Measurements from ENCODE around the gene GRB10.
"Not testable (repeated sequence)": the region's sequence is repeated elsewhere in the genome, so short reads cannot be mapped to it uniquely, and the experiment has no call there.

GRB10 gene

GRCh38 chr7:50743016-50743415 lies 39.7 kb downstream of the GRB10 start:
- no peak for DNase-seq (ENCODE audit: low read depth)

DNA sequence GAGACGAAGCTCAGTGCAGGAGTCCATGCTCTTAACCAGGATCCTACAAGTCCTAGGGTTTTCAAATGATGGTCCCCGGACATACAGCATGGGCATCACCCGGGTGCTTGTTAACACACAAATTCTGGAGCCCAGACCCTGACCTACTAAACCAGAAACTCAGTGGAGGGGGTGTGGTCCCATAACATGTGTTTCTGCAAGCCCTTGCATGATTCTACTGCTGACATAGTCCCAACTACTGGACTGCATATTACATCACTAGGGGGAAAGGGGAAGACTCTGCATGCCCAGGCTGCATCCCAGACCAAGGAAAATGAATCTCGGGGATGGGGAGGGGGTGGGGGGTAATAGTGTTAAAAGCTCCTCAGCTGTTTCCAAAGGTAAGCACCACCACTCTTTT lies 40.3 kb downstream of the GRB10 start:
- DNase-seq (ENCODE audit: low read depth), result no peak

GRCh38 chr7:50739744-50740435 lies 42.8 kb downstream of the GRB10 start:
- no peak for DNase-seq (ENCODE audit: low read depth)

GRCh38 chr7:50738932-50739331 lies 43.8 kb downstream of the GRB10 start:
- no peak for DNase-seq (ENCODE audit: low read depth)

DNA sequence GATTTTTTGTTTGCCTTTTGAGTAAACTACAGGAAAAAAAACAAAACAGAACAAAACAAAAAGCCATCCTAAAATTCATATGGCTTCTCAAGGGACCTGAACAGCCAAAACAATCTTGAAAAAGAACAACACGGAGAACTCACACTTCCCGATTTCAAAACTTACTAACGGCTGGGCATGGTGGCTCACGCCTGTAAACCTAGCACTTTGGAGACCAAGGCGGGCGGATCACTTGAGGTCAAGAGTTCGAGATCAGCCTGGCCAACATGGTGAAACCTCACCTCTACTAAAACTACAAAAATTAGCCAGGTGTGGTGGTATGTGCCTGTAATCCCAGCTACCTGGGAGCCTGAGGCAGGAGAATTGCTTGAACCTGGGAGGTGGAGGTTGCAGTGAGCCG lies 46.9 kb downstream of the GRB10 start:
- DNase-seq (ENCODE audit: low read depth), result not testable (repeated sequence)

DNA sequence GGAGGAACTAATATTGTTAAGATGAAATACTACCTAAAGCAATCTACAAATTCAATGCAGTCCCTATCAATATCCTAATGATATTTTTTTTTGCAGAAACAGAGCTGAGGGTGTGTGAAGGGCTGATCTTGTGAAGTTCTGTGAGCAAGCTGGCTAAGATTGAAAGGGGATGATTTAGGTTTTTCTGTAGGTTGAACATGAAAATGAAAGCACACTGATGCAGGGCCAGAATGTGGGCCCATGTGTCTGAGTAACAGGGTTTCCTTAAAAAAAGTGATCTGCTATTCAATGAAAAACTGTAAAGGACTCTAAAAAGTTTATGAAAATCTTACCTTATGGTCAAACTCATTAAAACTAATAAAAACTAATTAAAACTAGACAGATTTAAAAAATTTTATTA lies 47.4 kb downstream of the GRB10 start:
- no peak for DNase-seq (ENCODE audit: low read depth)

GRCh38 chr7:50734246-50734645 lies 48.5 kb downstream of the GRB10 start:
- DNase-seq (ENCODE audit: low read depth), result no peak

- no peak for DNase-seq (ENCODE audit: low read depth)
Observed at GRCh38 chr7:50733552-50733951, 49.1 kb downstream of the GRB10 start.

- no peak for DNase-seq (ENCODE audit: low read depth)
Observed at GRCh38 chr7:50731703-50732582, 50.8 kb downstream of the GRB10 start.

DNA sequence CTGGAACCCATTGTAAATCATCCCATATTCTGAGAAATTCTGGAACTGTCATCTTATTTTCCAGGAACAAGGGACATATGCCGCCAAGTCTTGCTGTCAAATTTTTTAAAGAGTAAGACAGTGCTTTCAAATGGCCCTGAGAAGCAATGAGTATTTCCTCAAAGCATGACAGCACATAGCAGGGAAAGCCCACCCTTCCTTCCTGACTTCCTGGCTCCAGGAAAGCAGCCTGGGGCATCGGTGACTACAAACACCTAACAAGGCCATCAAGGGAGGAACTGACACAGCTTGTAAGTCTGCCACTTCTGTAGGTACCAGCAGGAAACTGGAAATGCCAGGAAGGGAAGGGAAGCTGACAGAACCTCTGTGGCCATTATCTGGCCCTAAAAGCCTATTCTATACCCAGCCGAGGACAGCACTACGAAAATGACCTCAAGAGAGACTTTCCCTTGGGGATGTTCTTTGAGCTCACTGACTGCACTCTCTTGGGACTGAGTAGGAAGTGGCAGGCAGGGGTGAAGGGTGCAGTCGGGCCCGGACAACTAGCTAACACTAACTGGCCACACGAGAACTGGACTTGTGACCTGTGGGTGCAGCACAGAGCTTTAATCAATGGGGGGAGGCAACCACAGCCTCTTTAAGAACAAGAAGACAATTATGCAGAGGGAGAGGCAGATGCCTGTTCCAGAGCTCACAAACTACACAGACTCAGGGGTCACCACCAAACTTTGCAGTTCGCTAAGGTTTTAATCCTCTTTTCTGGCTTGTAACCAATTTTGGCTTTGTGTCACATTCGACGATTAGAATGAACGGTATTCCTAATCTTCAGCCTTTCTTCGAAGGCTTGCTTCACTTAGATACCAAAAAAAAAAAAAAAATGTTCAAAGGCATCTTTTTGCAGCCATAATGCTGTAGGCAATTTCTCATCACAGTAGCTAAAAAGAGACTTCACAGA lies 52.0 kb downstream of the GRB10 start:
- DNase-seq (ENCODE audit: low read depth), result no peak

- DNase-seq (ENCODE audit: low read depth), result no peak
Observed at GRCh38 chr7:50729962-50730361, 52.7 kb downstream of the GRB10 start.

DNA sequence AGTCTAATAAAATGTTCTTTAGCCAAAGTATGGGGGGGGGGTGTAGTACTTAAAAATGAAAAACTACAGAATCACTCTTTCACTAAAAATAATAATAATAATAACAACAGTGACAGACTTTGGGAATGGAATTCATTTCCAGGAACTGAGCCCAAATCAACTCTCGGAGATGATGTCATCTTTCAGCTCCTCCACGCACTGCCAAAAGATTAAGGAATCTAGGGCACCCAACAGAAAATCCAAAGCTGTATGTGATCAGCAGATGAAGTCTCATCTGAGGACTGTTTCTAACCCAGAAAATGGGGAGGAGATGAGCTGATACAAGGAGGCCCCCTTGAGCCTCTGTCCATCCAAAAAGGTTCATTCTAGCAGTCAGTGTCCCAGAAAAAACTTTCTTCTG lies 54.5 kb downstream of the GRB10 start:
- no peak for DNase-seq (ENCODE audit: low read depth)

- no peak for DNase-seq (ENCODE audit: low read depth)
Observed at GRCh38 chr7:50727711-50728110, 55.0 kb downstream of the GRB10 start.

- no peak for DNase-seq (ENCODE audit: low read depth)
Observed at GRCh38 chr7:50727072-50727471, 55.6 kb downstream of the GRB10 start.

DNA sequence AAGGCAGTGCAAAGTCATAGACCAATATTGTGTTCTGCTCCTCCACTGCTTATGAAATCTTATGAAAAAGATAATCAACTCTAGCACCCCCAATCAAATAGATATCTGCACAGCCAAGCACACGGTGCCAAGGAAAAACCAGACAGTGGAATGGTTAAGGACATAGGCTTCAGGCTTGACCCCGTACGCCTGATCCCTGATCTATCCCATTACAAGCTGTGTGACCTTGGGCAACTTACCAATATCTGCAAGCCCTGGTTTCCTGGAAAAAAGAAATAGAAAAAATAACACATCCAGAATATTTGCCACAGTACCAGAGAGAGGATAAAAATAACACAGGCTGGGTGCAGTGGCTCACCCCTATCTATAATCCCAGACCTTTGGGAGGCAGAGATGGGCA lies 56.9 kb downstream of the GRB10 start:
- no peak for DNase-seq (ENCODE audit: low read depth)

GRCh38 chr7:50724526-50725520 lies 57.9 kb downstream of the GRB10 start:
- DNase-seq (ENCODE audit: low read depth), result no peak

- DNase-seq (ENCODE audit: low read depth), result no peak
Observed at GRCh38 chr7:50723888-50724287, 58.8 kb downstream of the GRB10 start.

DNA sequence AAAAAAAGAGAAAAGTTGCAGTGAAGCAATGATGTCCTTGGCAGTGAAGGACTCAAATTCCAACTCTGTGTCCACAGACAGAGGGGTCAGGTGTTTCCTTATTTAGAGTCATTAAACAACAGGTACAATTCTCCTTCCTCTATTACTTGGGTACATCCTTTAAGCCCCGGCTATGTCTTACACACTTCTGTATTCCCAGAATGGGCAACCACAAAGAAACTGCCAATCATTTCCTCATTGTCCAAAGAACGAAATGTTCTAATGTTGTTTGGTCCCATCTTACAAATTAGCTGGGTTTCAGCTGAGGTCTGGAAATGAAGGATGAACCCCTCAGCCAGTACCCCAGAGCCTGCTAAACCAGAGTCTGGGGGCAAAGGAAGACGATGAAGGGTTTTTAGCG lies 59.5 kb downstream of the GRB10 start:
- DNase-seq (ENCODE audit: low read depth), result no peak

DNA sequence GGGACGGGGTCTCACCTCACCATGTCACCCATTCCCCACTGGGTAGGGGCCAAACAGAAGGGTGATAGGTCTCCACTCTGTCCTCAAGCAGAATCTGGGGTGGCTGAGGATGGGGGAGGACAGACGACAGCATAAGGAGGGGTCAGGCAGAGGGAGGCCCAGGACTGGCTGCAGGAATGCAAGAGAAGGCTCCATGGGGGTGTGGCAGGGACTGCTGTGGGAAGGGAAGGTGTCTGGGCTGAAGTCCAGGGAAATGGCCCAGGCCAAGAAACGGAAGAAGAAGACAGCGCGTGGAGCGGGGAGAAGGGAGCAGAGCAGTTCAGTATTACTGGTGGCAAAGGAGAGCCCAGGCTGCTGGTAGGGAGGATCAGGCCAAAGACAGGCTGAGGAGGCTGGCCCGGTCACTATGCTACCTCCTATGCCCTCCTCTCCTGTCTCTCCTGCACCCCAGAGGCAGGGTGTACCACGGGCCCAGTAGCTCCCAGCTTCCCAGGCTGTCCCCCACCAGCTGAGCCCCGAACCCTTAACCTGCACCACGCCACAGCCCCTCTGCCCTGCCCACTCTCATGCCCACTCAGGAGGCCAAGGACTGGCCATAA lies 60.9 kb downstream of the GRB10 start:
- DNase-seq (ENCODE audit: low read depth), result no peak

DNA sequence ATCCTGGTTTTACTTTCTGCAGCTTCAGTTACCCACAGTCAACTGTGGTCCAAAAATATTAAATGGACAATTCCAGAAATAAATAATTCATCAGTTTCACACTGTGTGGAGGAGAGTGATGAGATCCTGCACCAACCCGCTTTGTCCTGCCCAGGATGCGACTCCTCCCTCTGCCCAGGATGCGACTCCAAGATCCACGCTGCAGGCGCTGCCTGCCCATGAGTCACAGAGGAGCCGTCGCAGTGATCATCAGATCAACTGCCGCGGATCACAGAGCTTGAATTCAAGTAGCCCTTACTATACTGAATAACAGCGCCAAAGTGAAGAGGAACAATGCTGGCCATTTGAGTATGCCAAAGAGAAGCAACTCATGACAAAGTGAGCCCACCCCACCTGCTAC lies 61.5 kb downstream of the GRB10 start:
- no peak for DNase-seq (ENCODE audit: low read depth)

DNA sequence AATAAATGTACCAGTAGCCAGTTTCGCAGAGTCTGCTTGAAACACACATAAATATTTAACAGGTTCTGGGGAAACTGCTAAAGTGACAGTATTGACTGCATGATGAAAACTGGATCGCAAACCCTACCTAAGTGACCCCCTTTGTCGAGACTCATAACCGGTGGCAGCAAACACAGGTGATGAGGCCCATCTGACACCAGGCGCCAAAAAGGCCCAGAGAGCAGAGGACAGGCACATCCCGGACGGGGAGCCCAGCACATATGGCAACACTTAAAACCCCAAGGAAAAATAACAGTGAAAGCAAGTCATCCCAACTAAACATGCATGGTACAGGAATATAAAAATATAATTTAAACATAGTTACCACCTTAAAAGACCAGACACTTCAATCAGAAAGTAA lies 62.4 kb downstream of the GRB10 start:
- DNase-seq (ENCODE audit: low read depth), result no peak
